Hair follicle dermal papilla cell (primary cell): ENCODE data around the gene DEFB116. TPM values are rescaled to one million over a fixed set of nuclear protein-coding genes. Genes with fewer than 3 reads are reported as not detected.

ENCODE experiments used
- small RNA-seq: library from RNA; depleted of rRNA; stranded (forward); fragments of <200 nt; gene quantifications from one replicate; pipeline ENCODE3, GENCODE V24; 2012
- total RNA-seq: library from RNA; depleted of rRNA; stranded (reverse); fragments of >200 nt; gene quantifications from 2 replicates; pipeline ENCODE4 v1.2.3, GENCODE V29; 2012

Gene DEFB116, protein sequence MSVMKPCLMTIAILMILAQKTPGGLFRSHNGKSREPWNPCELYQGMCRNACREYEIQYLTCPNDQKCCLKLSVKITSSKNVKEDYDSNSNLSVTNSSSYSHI
- total RNA-seq, result not detected in 2 replicates

DNA sequence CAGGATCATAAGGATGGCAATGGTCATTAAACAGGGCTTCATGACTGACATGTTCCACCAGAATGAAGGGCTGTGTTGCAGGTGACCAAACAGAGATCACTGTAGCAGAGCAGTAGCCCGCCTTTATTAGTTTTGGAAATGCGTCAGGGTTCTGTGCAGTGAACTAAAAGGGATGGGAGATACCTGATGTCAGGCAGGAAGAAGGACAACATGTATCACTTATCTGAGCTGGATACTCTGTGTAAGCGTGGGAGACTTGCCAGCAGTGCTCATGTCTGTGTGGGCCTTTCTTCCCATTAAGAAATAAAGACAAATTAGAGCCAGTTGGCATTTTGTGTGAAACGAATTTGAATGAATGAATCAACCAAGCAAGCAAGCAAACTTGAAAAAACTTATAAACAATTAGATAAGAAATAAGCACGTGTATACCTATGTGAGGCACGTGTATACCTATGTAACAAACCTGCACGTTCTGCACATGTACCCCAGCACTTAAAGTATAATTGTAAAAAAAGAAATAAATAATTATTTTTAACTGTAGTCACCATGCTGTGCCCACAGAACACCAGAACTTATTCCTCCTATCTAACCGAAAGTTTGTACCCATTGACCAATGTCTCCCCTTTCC, at the start of gene DEFB116:
TSS of gene DEFB116 (minus strand) at position 51 of the 628 bp plus-strand sequence. CDS start at position 51, 0 bp downstream.

DNA sequence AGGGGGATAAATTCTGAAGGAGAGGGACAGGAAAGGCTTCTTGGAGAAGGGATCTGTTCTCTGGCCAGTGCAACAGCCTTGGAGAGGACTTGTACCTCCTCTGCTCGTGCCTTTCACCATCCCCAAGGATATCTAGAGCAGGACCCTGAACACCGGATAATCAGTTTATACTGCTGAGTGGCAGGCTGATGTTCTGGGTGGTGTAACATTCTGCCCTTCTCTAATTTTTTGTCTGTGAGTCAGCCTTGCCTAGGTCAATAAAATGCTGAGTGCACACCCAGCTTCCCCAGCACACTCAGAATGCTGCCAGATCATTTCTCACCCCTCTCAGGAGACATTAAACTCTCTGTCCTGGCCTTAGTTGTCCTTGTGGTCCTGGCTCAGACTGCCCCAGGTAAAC, 51.0 kb downstream of the DEFB116 start, which contains the start of gene DEFB115:
TSS of gene DEFB115 (plus strand) at position 301 of the 400 bp plus-strand sequence. CDS start at position 301, 0 bp downstream.

Small RNA genes within 50 kb of the gene (small RNA-seq; reads per million reads assigned to genes)
- gene RNA5SP480, result not detected

Other genes with a start within 250 kb of the DEFB116 start
- gene DEFB115, start 50.9 kb downstream of the DEFB116 start, total RNA-seq, result not detected in 2 replicates
- not detected in 2 replicates for gene DEFB118, start 60.0 kb upstream of the DEFB116 start, total RNA-seq
- not detected in 2 replicates for gene DEFB119, start 82.0 kb upstream of the DEFB116 start, total RNA-seq
- gene DEFB121, start 97.6 kb upstream of the DEFB116 start, total RNA-seq, result not detected in 2 replicates
- gene DEFB123, start 132.0 kb upstream of the DEFB116 start, total RNA-seq, result not detected in 2 replicates
- gene DEFB124, start 166.5 kb upstream of the DEFB116 start, total RNA-seq, result not detected in 2 replicates
- gene REM1, start 166.7 kb upstream of the DEFB116 start, total RNA-seq, result 0.16 and 0.36 TPM in 2 replicates
- gene HM13, start 205.9 kb upstream of the DEFB116 start, total RNA-seq, result 94.1 and 99.8 TPM in 2 replicates